ENCODE data around the gene ITPKB. TPM values are rescaled to one million over a fixed set of nuclear protein-coding genes. Genes with fewer than 3 reads are reported as not detected.

Gene ITPKB
- total RNA-seq, 1 experiment from 2014 or later = 9.5 TPM

DNA sequence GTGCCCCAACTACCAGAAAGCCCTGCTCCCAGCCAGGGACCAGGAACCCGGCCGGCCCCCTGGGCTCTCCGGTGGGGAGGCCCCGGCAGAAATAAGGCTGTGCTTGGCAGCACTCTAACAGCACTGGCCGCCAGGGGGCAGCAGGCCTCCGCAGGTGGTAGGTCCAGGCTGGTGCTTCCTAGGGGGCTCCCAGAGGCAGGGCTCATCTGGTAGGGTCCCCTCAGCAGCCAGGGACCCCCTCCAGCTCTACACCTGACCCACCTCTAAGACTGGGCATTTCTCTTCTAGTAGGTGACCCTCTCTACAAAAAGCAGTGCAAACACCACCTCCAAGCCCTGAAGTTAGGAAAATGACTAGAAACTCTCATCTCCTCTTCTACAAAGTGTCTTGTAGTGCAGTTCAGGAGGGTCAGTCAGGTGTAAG is 104.9 kb downstream of the ITPKB start:
- Mint-ChIP-seq H3K27me3 (ENCODE audit: insufficient read depth, unreplicated experiment) (no peaks in the 10 kb centered on the region), H3K9me3 (ENCODE audit: unreplicated experiment) (no peaks in the 10 kb centered on the region), H3K4me3 (ENCODE audit: unreplicated experiment) (no peak overlapping the region), H3K36me3 (ENCODE audit: insufficient read depth, unreplicated experiment) (peaks cover 1% of the 10 kb centered on the region), H3K4me1 (ENCODE audit: insufficient read depth, unreplicated experiment) (peaks cover 20% of the 10 kb centered on the region), H3K27ac (ENCODE audit: low read depth, unreplicated experiment) (no peak overlapping the region)
- POLR2A ChIA-PET = interaction anchor here (0.7 to 2.8 kb wide), 10 partner anchors 23 to 306 kb away, joined by 3 to 20 read pairs (median 4); partner anchors contain the start of gene COQ8A
- CTCF ChIA-PET = interaction anchor here (0.7 to 16.7 kb wide), 65 partner anchors 9 to 809 kb away, joined by 3 to 342 read pairs (median 4); partner anchors contain the start of gene COQ8A
- peak; percentile 82 for DNase-seq (ENCODE audit: unreplicated experiment)
- TF ChIP-seq, protein P1, sequence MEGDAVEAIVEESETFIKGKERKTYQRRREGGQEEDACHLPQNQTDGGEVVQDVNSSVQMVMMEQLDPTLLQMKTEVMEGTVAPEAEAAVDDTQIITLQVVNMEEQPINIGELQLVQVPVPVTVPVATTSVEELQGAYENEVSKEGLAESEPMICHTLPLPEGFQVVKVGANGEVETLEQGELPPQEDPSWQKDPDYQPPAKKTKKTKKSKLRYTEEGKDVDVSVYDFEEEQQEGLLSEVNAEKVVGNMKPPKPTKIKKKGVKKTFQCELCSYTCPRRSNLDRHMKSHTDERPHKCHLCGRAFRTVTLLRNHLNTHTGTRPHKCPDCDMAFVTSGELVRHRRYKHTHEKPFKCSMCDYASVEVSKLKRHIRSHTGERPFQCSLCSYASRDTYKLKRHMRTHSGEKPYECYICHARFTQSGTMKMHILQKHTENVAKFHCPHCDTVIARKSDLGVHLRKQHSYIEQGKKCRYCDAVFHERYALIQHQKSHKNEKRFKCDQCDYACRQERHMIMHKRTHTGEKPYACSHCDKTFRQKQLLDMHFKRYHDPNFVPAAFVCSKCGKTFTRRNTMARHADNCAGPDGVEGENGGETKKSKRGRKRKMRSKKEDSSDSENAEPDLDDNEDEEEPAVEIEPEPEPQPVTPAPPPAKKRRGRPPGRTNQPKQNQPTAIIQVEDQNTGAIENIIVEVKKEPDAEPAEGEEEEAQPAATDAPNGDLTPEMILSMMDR (IDR thresholded peaks at IDR 0.05; ENCODE audit: unreplicated experiment) = peak; percentile 100
- intact Hi-C loops (cut with micrococcal nuclease) = loop anchor here (1.0 to 2.0 kb wide), 6 partner anchors 29 to 803 kb away; no protein-coding TSS in a partner anchor
- no TSS peak for BruUV-seq (replicated peaks)

DNA sequence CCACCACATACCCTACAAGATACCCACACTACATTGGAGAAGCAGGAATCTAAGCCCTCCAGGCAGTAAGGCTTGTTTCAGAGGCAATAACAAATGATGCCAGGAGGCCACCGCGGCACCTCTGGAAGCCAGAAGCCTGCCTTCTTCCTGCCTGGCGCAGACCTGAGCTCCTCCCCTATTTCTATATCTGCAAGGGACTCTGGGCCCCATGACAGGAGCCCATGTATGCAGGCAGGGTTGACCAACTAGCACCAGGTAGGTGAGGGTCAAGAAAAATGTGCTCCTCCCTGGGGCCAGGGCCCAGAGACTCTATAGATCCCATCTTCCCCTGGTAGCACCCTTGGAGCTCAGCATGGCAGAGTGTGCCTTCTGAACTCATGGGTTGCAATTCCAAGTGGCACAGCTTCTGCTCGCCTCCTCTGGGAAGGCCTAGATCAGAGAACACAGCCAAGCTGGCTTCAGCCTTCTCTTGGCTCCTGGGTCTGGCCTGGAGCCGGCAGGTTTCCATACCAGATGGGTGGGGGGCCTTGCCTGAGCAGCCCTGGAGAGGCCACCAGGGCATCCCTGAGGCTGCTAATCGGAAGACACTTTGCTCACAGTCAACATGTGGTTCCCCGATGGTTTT is 105.4 kb downstream of the ITPKB start:
- H3K4me1 Mint-ChIP-seq (ENCODE audit: insufficient read depth, unreplicated experiment) = peaks cover 20% of the 10 kb centered on the region
- ChIA-PET POLR2A (interaction anchor here (0.7 to 2.8 kb wide), 7 partner anchors 24 to 194 kb away, joined by 3 to 20 read pairs (median 5); no protein-coding TSS in a partner anchor), CTCF (interaction anchor here (0.6 to 16.7 kb wide), 61 partner anchors 9 to 813 kb away, joined by 3 to 342 read pairs (median 4); partner anchors contain the start of gene COQ8A)
- H3K27me3 Mint-ChIP-seq (ENCODE audit: insufficient read depth, unreplicated experiment) = no peaks in the 10 kb centered on the region
- H3K4me3 Mint-ChIP-seq (ENCODE audit: unreplicated experiment) = no peak overlapping the region
- no peak for DNase-seq (ENCODE audit: unreplicated experiment)
- no peak overlapping the region for H3K27ac Mint-ChIP-seq (ENCODE audit: low read depth, unreplicated experiment)
- TF ChIP-seq, protein P1 (IDR thresholded peaks at IDR 0.05; ENCODE audit: unreplicated experiment) = no peak
- no peaks in the 10 kb centered on the region for H3K36me3 Mint-ChIP-seq (ENCODE audit: insufficient read depth, unreplicated experiment)
- BruUV-seq (replicated peaks) = no TSS peak
- intact Hi-C loops (cut with micrococcal nuclease) = loop anchor here (1.0 to 2.0 kb wide), 6 partner anchors 29 to 804 kb away; no protein-coding TSS in a partner anchor
- no peaks in the 10 kb centered on the region for H3K9me3 Mint-ChIP-seq (ENCODE audit: unreplicated experiment)

DNA sequence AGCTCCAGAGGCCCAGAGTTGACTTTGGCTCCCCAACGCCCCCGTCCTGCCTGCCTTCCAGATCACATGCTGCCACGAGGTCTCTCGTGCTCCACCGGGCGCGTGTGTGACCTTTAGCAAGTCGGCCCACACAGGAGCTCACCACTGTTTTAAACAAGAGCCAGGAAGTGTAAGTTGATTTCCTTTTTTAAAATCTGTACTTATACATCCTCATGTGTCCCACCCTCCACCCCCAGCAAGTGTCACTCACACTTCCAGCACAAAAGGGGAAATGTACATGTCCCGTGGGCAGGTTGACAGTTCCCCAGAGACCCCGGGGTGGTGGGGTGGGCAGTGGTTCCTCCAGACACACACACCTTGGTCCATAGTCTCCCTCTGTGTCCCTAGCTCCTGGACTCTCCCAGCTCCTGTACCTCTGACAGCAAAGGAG is 106.1 kb downstream of the ITPKB start:
- POLR2A ChIA-PET = interaction anchor here (0.9 to 2.8 kb wide), 7 partner anchors 24 to 195 kb away, joined by 3 to 20 read pairs (median 5); no protein-coding TSS in a partner anchor

More for the DNA sequence above, 106.1 kb downstream of the ITPKB start:
- CTCF ChIA-PET = interaction anchor here (0.6 to 16.7 kb wide), 45 partner anchors 8 to 813 kb away, joined by 3 to 342 read pairs (median 4); no protein-coding TSS in a partner anchor
- Mint-ChIP-seq H3K4me1 (ENCODE audit: insufficient read depth, unreplicated experiment) (peaks cover 20% of the 10 kb centered on the region), H3K9me3 (ENCODE audit: unreplicated experiment) (no peaks in the 10 kb centered on the region), H3K27me3 (ENCODE audit: insufficient read depth, unreplicated experiment) (no peaks in the 10 kb centered on the region), H3K36me3 (ENCODE audit: insufficient read depth, unreplicated experiment) (no peaks in the 10 kb centered on the region), H3K4me3 (ENCODE audit: unreplicated experiment) (no peak overlapping the region), H3K27ac (ENCODE audit: low read depth, unreplicated experiment) (no peak overlapping the region)
- no peak for DNase-seq (ENCODE audit: unreplicated experiment)
- BruUV-seq (replicated peaks) = no TSS peak
- intact Hi-C loops (cut with micrococcal nuclease) = no loop called here
- TF ChIP-seq, protein P1 (IDR thresholded peaks at IDR 0.05; ENCODE audit: unreplicated experiment) = no peak

Measured in MCF 10A (cell line).